ENCODE measurements around the gene TAF11L3. TPM values are rescaled to one million over a fixed set of nuclear protein-coding genes. Genes with fewer than 3 reads are reported as not detected.
"Not testable (repeated sequence)": the region's sequence is repeated elsewhere in the genome, so short reads cannot be mapped to it uniquely, and the experiment has no call there.

TAF11L3 gene
- not detected for total RNA-seq
- polyA plus RNA-seq (ENCODE audit: insufficient read length in 2 of 2): not detected
- long read RNA-seq, donor 1: 0 reads
- long read RNA-seq, donor 2: 0 reads
- long read RNA-seq, donor 3: 0 reads
- long read RNA-seq, donor 4: 0 reads

DNA sequence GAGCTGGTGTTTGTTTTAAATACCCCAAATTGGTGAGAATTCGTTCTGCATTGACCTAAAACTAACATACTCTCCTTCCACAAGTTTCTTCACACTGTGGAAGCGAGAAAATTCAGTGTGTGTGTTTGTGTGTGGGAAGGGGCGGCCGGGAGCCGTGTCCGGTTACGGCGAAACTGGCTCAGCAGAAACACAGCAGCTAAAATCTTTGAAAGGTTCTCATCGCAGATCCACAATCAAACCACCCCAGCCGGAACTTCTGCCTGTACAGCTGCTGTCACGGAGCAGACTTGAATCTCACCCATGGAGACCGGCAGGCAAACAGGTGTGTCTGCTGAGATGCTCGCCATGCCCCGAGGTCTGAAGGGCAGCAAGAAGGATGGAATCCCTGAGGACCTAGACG, at the start of gene TAF11L3:
TSS of gene TAF11L3 (plus strand) at position 301 of the 400 bp plus-strand sequence.
- not testable (repeated sequence) for H3K27me3 ChIP-seq (ENCODE audit: control insufficient read depth, insufficient read depth, low read length); H3K36me3 ChIP-seq (ENCODE audit: control insufficient read depth, insufficient read depth, low read length); H3K4me3 ChIP-seq (ENCODE audit: low read depth, low read length); H3K27ac ChIP-seq (ENCODE audit: low read depth, low read length); H3K4me1 ChIP-seq (ENCODE audit: control insufficient read depth, insufficient read depth, low read length); H3K9me3 ChIP-seq (ENCODE audit: control insufficient read depth, insufficient read depth, low read length); DNase-seq (ENCODE audit: low read depth in 4 of 6, low spot score in 6 of 6)
- WGBS (ENCODE audit: insufficient coverage): no CpG with 5 or more reads among the region's 15 CpGs

GRCh38 chr5:17470064-17470463, 48.1 kb upstream of the TAF11L3 start:
- H3K4me3 ChIP-seq (ENCODE audit: low read depth, low read length): no peak overlapping the region
- H3K27ac ChIP-seq (ENCODE audit: low read depth, low read length): no peak overlapping the region
- H3K27me3 ChIP-seq (ENCODE audit: control insufficient read depth, insufficient read depth, low read length): no peaks in the 10 kb centered on the region
- H3K36me3 ChIP-seq (ENCODE audit: control insufficient read depth, insufficient read depth, low read length): no peaks in the 10 kb centered on the region
- peak in 3 of 6 donors; percentile 11 to 90 (median 14) for DNase-seq (ENCODE audit: low read depth in 4 of 6, low spot score in 6 of 6)
- no peaks in the 10 kb centered on the region for H3K9me3 ChIP-seq (ENCODE audit: control insufficient read depth, insufficient read depth, low read length)
- no peaks in the 10 kb centered on the region for H3K4me1 ChIP-seq (ENCODE audit: control insufficient read depth, insufficient read depth, low read length)

DNA sequence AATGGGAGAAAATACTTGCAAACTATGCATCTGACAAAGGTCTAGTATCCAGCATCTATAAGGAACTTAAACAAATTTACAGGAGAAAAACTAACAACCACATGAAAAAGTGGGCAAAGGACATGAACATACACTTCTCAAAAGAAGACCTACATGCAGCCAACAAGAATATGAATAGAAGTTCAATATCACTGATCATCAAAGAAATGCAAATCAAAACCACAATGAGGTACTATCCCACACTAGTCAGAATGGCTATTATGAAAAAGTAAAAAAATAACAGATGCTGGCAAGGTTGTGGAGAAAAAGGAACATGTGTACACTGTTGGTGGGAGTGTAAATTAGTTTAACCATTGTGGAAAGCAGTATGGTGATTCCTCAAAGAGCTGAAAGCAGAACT, 43.1 kb upstream of the TAF11L3 start:
- not testable (repeated sequence) for H3K4me1 ChIP-seq (ENCODE audit: control insufficient read depth, insufficient read depth, low read length); H3K36me3 ChIP-seq (ENCODE audit: control insufficient read depth, insufficient read depth, low read length); DNase-seq (ENCODE audit: low read depth in 4 of 6, low spot score in 6 of 6); H3K9me3 ChIP-seq (ENCODE audit: control insufficient read depth, insufficient read depth, low read length); H3K4me3 ChIP-seq (ENCODE audit: low read depth, low read length); H3K27ac ChIP-seq (ENCODE audit: low read depth, low read length); H3K27me3 ChIP-seq (ENCODE audit: control insufficient read depth, insufficient read depth, low read length)

DNA sequence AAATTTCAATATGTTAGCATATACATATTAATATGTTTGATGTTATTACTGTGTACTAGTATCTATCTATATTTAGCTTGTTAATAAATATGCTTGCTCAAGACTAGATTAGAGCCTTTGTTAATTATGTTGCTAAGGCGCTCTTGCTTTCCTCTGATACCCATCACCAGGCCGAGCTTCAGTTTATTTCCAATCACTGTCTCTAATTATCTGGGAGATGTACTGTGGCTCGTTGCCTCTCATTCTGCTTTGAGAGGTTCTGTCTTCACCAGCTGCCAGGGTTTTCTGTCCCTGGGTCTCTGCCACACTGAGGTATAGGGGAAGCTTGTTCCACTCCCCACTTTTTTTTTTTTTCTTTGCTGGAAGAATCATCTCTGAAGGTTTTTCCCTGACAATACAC, 41.1 kb upstream of the TAF11L3 start:
- no CpG with 5 or more reads among the region's 3 CpGs for WGBS (ENCODE audit: insufficient coverage)
- Histone ChIP-seq H3K4me3 (ENCODE audit: low read depth, low read length) (no peak overlapping the region), H3K27me3 (ENCODE audit: control insufficient read depth, insufficient read depth, low read length) (no peaks in the 10 kb centered on the region), H3K4me1 (ENCODE audit: control insufficient read depth, insufficient read depth, low read length) (no peaks in the 10 kb centered on the region), H3K36me3 (ENCODE audit: control insufficient read depth, insufficient read depth, low read length) (no peaks in the 10 kb centered on the region), H3K27ac (ENCODE audit: low read depth, low read length) (no peak overlapping the region), H3K9me3 (ENCODE audit: control insufficient read depth, insufficient read depth, low read length) (no peaks in the 10 kb centered on the region)
- DNase-seq (ENCODE audit: low read depth in 4 of 6, low spot score in 6 of 6): peak in 3 of 6 donors; percentile 23 to 92 (median 31)

DNA sequence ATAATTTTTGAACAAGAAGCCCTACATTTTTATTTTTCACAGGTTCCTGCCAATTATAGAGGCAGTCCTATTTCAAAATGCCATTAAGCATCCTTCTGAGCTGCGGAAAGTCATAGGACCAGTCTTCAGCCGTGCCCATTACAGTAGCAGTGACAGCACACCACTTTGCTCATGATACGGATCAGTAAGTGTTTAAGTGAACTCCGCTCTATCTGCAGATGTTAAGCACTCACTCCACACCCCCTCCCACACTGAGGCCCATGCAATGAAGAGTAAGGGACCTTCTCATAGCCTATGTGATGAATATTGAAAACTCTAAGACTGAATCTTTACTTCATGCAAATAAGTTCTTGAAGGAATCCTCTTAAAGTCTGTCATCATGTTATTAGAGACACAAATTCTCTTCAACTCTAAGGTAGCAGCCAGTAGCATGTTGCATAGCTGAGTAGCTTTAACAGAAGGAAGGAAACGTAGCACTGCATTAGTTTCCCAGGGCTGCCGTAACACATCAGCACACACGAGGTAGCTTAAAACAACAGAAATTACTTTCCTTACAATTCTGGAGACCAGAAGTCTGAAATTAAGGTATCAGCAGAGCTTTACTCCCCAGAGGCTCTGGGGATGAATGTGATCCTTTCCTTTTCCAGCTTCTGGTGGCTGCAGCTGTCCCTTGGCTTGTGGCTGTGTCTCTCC, 40.4 kb upstream of the TAF11L3 start:
- H3K36me3 ChIP-seq (ENCODE audit: control insufficient read depth, insufficient read depth, low read length): no peaks in the 10 kb centered on the region
- no peaks in the 10 kb centered on the region for H3K9me3 ChIP-seq (ENCODE audit: control insufficient read depth, insufficient read depth, low read length)
- no peaks in the 10 kb centered on the region for H3K4me1 ChIP-seq (ENCODE audit: control insufficient read depth, insufficient read depth, low read length)
- DNase-seq (ENCODE audit: low read depth in 4 of 6, low spot score in 6 of 6): peak in 1 of 6 donors; percentile 49
- 100% methylated on average over 1 of the region's 7 CpGs for WGBS (ENCODE audit: insufficient coverage)
- no peak overlapping the region for H3K4me3 ChIP-seq (ENCODE audit: low read depth, low read length)
- H3K27ac ChIP-seq (ENCODE audit: low read depth, low read length): no peak overlapping the region
- H3K27me3 ChIP-seq (ENCODE audit: control insufficient read depth, insufficient read depth, low read length): no peaks in the 10 kb centered on the region

GRCh38 chr5:17481378-17481777, 36.8 kb upstream of the TAF11L3 start:
- Histone ChIP-seq H3K4me1 (ENCODE audit: control insufficient read depth, insufficient read depth, low read length) (no peaks in the 10 kb centered on the region), H3K36me3 (ENCODE audit: control insufficient read depth, insufficient read depth, low read length) (no peaks in the 10 kb centered on the region), H3K9me3 (ENCODE audit: control insufficient read depth, insufficient read depth, low read length) (no peaks in the 10 kb centered on the region), H3K27ac (ENCODE audit: low read depth, low read length) (no peak overlapping the region), H3K27me3 (ENCODE audit: control insufficient read depth, insufficient read depth, low read length) (no peaks in the 10 kb centered on the region), H3K4me3 (ENCODE audit: low read depth, low read length) (no peak overlapping the region)
- peak in 2 of 6 donors; percentile 4 to 36 for DNase-seq (ENCODE audit: low read depth in 4 of 6, low spot score in 6 of 6)
- 60% methylated on average over 1 of the region's 4 CpGs for WGBS (ENCODE audit: insufficient coverage)

DNA sequence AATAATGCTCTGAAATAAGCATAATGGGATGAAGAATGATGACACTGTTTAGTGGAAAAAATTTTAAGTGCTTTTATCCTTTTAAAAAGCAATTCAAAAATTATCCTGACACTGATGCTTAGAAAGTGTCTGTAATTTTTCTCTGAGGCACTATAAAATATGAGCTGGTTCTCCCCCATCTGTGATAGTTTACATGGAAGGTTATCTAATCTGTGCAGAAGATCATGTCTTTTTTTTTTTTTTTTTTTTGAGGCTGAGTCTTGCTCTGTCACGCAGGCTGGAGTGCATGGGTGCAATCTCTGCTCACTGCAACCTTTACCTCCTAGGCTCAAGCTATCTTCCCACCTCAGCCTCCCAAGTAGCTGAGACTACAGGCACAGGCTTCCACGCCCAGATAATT, 35.4 kb upstream of the TAF11L3 start:
- no peaks in the 10 kb centered on the region for H3K9me3 ChIP-seq (ENCODE audit: control insufficient read depth, insufficient read depth, low read length)
- no peaks in the 10 kb centered on the region for H3K4me1 ChIP-seq (ENCODE audit: control insufficient read depth, insufficient read depth, low read length)
- DNase-seq (ENCODE audit: low read depth in 4 of 6, low spot score in 6 of 6): peak in 1 of 6 donors; percentile 32
- H3K27me3 ChIP-seq (ENCODE audit: control insufficient read depth, insufficient read depth, low read length): no peaks in the 10 kb centered on the region
- H3K27ac ChIP-seq (ENCODE audit: low read depth, low read length): no peak overlapping the region
- H3K36me3 ChIP-seq (ENCODE audit: control insufficient read depth, insufficient read depth, low read length): no peaks in the 10 kb centered on the region
- WGBS (ENCODE audit: insufficient coverage): no CpG with 5 or more reads among the region's 2 CpGs
- no peak overlapping the region for H3K4me3 ChIP-seq (ENCODE audit: low read depth, low read length)

DNA sequence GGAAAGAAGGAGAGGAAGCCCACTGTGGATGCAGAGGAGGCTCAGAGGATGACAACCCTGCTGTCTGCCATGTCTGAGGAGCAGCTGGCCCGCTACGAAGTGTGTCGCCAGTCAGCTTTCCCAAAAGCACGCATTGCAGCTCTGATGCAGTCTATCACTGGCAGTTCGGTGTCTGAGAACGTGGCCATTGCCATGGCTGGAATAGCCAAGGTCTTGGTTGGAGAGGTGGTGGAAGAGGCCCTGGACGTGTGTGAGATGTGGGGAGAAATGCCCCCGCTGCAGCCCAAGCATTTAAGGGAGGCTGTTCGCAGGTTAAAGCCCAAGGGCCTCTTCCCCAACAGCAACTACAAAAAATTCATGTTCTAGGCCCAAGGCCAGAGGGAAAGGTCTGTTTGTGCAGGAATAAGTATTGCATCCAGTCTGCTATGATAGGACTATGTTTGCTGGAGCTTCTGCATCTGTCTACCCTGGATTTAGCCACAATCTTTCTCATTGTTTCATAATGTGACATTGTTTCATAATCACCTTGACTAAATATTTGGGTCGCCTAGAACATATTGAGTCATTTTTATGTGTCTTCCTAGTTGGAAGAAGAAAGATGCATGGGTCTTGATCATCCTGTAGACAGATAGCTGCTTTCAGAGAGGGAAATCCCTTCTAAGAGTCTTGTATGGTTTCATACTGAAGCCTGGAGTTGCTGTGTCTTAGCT, 31.5 kb upstream of the TAF11L3 start:
- not testable (repeated sequence) for H3K27ac ChIP-seq (ENCODE audit: low read depth, low read length); H3K4me3 ChIP-seq (ENCODE audit: low read depth, low read length); H3K27me3 ChIP-seq (ENCODE audit: control insufficient read depth, insufficient read depth, low read length); H3K36me3 ChIP-seq (ENCODE audit: control insufficient read depth, insufficient read depth, low read length); DNase-seq (ENCODE audit: low read depth in 4 of 6, low spot score in 6 of 6); H3K9me3 ChIP-seq (ENCODE audit: control insufficient read depth, insufficient read depth, low read length); H3K4me1 ChIP-seq (ENCODE audit: control insufficient read depth, insufficient read depth, low read length)
- WGBS (ENCODE audit: insufficient coverage): 93% methylated on average over 4 of the region's 10 CpGs

DNA sequence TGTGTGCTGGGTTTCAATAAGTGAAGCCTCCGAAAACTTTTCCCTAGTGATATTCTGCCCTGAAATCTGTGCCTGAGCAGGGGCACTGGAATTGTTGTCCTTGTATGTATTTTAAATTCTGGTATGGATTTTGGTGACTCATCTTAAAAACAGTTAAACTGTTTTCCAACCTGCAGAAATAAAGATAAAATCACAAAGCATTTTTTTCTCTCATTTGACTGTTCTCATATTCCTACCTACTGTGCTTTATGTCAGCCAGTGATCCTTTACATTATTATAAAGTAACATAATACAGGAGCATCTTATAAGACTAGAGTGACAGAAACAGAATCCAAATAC, 31.0 kb upstream of the TAF11L3 start:
- Histone ChIP-seq H3K27me3 (ENCODE audit: control insufficient read depth, insufficient read depth, low read length) (no peaks in the 10 kb centered on the region), H3K4me3 (ENCODE audit: low read depth, low read length) (no peak overlapping the region), H3K4me1 (ENCODE audit: control insufficient read depth, insufficient read depth, low read length) (no peaks in the 10 kb centered on the region), H3K9me3 (ENCODE audit: control insufficient read depth, insufficient read depth, low read length) (no peaks in the 10 kb centered on the region), H3K36me3 (ENCODE audit: control insufficient read depth, insufficient read depth, low read length) (no peaks in the 10 kb centered on the region), H3K27ac (ENCODE audit: low read depth, low read length) (no peak overlapping the region)
- WGBS (ENCODE audit: insufficient coverage): no CpG with 5 or more reads among the region's 1 CpG
- DNase-seq (ENCODE audit: low read depth in 4 of 6, low spot score in 6 of 6): no peak

- not testable (repeated sequence) for DNase-seq (ENCODE audit: low read depth in 4 of 6, low spot score in 6 of 6)
- WGBS (ENCODE audit: insufficient coverage): over 99% methylated on average over 13 of the region's 23 CpGs
Measured at GRCh38 chr5:17491257-17491656, 26.9 kb upstream of the TAF11L3 start.

More at GRCh38 chr5:17491257-17491656, 26.9 kb upstream of the TAF11L3 start:
- H3K36me3 ChIP-seq (ENCODE audit: control insufficient read depth, insufficient read depth, low read length); H3K4me3 ChIP-seq (ENCODE audit: low read depth, low read length); H3K4me1 ChIP-seq (ENCODE audit: control insufficient read depth, insufficient read depth, low read length); H3K27ac ChIP-seq (ENCODE audit: low read depth, low read length); H3K27me3 ChIP-seq (ENCODE audit: control insufficient read depth, insufficient read depth, low read length); H3K9me3 ChIP-seq (ENCODE audit: control insufficient read depth, insufficient read depth, low read length): not testable (repeated sequence)
